HG03558 (cell line): ENCODE data around the gene CCHCR1.
"Not testable (repeated sequence)": the region's sequence is repeated elsewhere in the genome, so short reads cannot be mapped to it uniquely, and the experiment has no call there.

Experiments used
- ATAC-seq: cut with Tn5 transposase; IDR thresholded peaks from one replicate; pipeline ENCODE4 v1.9.1; 2021; ENCODE audit warnings: moderate number of reproducible peaks; ENCODE audit not compliant: unreplicated experiment; ENCODE audit errors: extremely low read depth

CCHCR1 gene

GRCh38 chr6:31183859-31184258, 26.3 kb upstream of the CCHCR1 start:
- not testable (repeated sequence) for ATAC-seq

GRCh38 chr6:31183287-31183686, 25.7 kb upstream of the CCHCR1 start:
- ATAC-seq = not testable (repeated sequence)

DNA sequence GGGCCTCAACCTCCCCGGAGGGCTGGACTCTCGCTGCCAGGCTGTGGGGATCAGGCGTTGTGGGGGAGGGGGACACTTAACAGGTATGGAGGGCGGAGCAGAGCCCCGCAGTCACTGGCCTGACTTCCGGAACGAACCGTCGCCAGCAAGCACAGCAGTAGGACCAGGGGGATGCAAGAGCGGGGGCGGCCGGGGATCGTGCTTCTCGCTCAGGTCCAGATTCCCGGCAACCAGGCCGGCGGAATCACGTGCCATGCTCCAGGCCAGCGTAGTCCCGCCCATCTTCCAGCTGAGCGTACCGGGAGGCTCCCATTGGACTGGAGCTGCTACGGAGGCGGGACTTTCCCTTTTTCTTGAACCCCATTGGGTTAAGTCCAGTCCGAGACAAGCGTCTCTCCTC, 22.9 kb upstream of the CCHCR1 start:
- no peak for ATAC-seq

- no peak for ATAC-seq
Measured at GRCh38 chr6:31179896-31180295, 22.3 kb upstream of the CCHCR1 start.

DNA sequence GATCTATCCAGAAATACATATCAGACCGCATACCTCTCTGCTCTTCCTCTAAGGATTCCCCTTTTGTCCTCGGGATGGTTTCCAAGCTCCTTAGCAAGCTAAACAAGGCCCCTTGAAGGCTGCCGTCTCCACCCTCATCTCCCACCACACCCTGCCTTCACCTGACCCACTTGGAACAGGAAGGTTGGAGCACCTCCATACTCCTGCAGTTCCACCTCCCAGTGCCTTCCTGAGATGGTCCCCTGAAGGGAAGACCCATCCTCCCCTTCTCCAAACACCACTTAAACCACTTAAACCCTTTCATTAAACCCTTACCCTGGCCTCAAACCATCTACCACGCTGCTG, 21.4 kb upstream of the CCHCR1 start:
- no peak for ATAC-seq

- ATAC-seq = no peak
Measured at GRCh38 chr6:31178143-31179041, 20.8 kb upstream of the CCHCR1 start.

GRCh38 chr6:31175971-31176370, 18.4 kb upstream of the CCHCR1 start:
- no peak for ATAC-seq

DNA sequence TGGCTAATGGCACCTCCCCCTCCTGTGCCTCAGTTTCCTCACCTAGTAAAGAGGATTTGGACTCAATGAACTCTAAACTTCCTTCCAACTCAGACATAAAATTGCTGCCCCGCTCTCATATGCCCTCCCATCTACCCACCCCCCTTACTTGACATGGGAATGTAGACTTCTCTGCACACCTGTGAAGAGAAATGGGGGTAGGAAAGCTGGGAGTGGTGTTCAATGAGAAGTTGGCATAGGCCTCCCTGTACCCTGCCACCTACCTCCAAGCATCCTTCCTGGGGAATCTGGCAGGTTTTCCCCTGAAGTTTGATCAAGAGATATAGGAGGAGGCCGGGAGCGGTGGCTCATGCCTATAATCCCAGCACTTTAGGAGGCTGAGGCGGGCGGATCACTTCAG, 16.8 kb upstream of the CCHCR1 start:
- no peak for ATAC-seq

- ATAC-seq = no peak
Measured at GRCh38 chr6:31173406-31173805, 15.8 kb upstream of the CCHCR1 start.

- ATAC-seq = no peak
Measured at GRCh38 chr6:31172973-31173384, 15.4 kb upstream of the CCHCR1 start.

DNA sequence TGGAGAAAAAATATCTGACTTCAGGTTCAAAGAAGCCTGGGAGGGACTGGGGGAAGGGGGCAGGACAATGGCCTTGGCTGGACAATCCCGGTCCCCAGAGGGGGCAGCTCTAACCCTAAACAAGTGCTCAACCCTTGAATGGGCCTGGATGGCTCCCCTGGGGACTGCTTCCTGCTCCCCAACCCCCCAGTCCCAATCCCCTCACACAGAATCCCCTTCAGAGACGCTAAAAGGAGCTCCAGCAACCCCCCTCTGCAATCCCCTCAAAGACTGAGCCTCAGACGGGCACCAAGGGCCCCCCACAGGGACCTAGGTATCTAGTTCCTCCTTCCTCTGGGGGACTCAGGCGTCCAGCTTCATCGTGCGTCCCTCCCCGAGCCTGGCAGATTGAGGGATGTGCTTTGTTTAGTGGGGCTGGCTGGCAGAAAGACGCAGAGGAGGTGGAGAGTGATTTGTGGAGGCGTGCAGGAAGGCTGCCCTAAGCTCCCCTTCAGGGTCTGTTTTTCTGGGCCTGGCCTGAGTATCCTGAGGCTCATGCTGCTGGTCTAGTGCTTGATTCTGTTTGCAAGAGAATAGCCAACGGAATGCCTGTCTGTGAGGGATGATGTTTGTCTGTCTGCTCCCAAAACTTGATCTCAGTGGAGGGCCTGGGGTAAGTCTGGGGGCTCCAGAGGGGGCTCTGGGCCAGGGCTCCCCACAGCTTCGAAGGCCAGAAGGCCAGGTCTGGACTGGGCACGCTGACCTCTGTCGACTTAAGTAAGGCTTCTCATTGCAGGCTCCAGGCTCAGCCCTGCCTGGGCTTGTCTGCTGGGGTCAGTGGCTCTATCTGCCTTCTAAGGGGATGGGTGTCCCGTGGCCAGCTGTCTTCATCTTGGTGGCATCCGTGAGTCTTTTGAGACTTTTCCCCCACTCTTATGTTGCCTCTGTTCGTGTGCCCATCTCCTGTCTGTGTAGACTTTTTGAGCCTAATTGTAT, 14.6 kb upstream of the CCHCR1 start:
- no peak for ATAC-seq

DNA sequence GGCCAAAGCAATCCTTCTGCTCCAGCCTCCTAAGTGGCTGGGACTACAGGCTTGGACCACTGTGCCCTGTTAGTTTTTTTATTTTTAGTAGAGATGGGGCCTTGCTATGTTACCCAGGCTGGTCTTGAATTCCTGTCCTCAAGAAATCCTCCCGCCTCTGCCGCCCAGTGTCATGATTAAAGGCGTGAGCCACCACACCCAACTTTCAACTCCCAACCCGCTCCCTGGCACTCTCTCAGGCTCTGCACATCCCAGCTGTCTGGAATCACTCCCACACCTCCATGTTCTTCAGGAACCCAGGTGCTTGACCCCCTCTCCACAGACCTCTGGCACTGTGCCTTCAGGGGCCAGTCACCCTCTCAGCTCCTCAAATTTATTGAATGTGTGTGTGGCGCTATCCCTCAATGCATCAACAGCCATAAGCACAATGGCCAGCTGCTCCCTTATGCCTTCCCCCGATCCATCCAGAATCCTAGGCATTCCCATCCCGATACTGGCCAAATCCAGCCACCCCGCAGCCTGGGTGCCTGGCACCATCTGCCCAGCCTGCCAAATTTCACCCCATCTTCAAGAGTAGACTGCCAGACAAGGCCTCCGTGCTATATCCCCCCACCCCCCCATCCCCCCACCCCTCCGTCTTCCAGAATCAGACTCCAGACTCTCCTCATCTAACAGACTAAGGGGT, 13.5 kb upstream of the CCHCR1 start:
- no peak for ATAC-seq

GRCh38 chr6:31170600-31170881, 12.9 kb upstream of the CCHCR1 start, which contains the start of gene POU5F1:
POU5F1 (minus strand) TSS chr6:31170682; CDS start chr6:31170620, 62 bp downstream.
- no peak for ATAC-seq

DNA sequence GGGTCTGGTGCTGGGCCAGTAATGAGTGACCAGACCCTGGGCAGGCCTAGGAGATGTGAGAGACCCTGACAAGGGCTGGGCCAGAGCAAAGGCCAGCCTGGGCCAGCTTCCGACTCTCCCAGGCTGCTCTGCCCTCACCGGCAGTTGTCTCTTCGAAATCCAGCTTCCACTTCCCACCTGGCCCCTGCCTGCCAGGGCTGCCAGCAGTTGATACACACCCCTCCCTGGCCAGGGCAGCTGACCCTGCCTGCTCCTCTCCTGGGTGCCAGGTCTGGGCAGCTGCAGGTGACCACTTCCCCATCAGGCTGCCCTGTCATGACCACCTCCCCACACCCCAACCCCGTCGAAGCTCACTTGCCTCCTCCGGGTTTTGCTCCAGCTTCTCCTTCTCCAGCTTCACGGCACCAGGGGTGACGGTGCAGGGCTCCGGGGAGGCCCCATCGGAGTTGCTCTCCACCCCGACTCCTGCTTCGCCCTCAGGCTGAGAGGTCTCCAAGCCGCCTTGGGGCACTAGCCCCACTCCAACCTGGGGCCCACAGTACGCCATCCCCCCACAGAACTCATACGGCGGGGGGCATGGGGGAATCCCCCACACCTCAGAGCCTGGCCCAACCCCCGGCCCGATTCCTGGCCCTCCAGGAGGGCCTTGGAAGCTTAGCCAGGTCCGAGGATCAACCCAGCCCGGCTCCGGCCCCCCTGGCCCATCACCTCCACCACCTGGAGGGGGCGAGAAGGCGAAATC, 12.4 kb upstream of the CCHCR1 start:
- not testable (repeated sequence) for ATAC-seq

DNA sequence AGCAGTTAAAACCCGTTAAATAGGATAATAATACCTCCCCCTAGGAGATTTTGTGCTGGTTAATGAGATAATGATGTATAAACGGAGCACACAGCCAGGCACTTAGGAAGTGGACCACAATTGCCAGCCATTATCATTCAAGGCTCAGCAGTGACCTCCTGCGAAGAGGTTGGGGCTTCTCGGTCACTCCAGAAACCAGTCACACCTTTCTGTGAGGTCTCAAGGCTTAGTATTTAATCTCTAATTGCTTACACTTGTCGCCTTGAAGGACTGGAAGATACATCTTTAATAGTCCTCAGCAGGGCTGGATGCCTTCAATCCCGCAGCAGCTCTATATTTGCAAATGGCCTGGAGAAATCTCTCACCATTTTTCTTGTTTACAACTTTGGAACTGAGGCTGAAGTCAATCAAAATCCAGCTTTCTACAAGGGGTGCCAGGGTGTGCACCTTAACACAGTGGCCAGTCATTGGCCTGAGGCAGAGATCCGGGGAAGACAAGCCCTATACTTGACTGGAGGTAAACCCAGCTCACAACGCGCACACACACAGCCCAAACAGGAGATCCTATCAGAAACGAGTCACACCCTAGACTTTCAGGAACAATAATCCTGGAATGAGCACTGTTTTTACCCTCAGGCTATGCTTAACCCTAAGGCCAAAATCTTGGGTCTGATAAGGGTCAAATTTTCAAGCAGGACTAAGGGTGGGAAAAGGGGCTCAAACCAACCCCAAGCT, 11.7 kb upstream of the CCHCR1 start:
- ATAC-seq = no peak

GRCh38 chr6:31168606-31169005, 11.0 kb upstream of the CCHCR1 start:
- ATAC-seq = no peak

- no peak for ATAC-seq
Measured at GRCh38 chr6:31165986-31166385, 8.4 kb upstream of the CCHCR1 start.

DNA sequence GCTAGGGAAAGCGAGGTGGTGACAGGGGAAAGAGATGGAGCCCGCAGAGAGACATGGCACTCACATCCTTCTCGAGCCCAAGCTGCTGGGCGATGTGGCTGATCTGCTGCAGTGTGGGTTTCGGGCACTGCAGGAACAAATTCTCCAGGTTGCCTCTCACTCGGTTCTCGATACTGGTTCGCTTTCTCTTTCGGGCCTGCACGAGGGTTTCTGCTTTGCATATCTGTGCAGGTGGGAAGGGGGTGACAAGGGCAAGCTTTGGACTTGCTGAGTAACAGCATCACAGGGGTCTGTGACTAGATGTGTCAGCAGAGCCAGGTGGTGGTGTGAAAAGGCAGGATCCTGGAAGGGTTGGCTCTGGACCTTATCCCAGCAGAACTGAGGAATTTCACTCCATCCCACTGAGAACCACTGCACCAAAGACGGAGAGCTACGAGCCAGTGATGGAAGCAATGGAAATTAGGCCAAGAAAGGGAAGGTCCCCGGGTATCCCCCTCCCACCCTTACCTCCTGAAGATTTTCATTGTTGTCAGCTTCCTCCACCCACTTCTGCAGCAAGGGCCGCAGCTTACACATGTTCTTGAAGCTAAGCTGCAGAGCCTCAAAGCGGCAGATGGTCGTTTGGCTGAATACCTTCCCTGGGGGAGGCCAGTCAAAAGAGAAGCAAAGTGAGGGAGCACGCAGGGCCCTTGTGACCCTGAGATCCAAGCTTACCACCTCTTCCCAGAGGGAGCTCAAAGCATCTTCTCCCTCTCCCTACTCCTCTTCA, 7.6 kb upstream of the CCHCR1 start:
- ATAC-seq = not testable (repeated sequence)
